ENCODE results near the gene KCNMB2. TPM values are rescaled to one million over a fixed set of nuclear protein-coding genes. Genes with fewer than 3 reads are reported as not detected.
"Not testable (repeated sequence)": the region's sequence is repeated elsewhere in the genome, so short reads cannot be mapped to it uniquely, and the experiment has no call there.

Gene KCNMB2
- total RNA-seq, 1 donor: not detected

DNA sequence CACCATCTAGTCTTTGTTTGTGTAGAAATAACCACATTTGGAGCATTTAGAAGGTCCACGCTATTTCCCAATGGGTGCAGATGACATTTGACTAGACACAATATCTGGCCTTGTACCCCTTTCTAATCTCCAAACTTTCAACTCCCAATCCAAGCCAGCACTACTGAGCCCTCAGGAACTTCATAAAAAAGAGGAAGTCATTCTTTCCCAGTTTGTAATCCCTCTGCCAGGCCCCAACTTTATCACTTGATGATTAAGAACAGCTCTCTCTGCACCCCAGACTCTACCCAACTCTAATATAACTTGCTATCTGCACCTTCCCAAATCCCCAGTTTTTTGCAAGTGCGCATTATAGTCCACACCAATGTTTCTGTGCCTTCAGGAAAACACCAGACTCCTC is 170.2 kb downstream of the KCNMB2 start:
- Histone ChIP-seq H3K4me3 (ENCODE audit: low read length) (no peak overlapping the region), H3K9me3 (ENCODE audit: low read depth, low read length) (no peaks in the 10 kb centered on the region)

DNA sequence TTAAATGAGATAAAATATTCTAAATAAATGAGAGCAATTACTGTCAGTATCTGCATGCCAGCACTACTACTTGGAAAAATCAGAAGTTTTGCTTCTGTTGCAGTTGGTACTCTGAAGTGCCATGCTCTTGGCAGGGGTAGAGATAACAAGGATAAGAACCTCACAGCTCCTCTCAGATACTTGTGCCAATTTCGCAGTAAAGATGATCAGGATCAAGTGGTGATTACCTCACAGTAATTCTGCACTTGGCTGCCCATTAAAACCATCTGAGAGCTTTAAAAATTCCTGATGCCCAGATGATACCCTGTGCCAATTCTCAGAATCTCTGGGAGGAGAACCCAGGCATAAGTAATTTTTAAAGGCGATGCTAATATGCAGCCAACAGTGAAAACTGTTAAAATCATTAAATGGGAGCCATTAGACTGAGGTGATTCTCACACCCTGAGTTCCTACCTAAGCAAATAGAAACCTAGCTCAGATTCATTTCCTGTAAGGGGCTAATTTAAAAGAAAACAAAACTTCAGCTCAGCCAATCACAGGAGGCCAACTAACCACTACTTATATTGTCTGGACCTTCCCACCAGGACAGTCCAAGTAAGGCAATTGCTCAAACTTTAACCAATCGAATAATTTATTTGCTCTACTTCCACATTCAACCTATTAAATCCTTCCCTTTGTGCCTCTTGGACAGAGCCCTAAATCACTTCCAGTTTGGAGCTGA is 171.2 kb downstream of the KCNMB2 start:
- Histone ChIP-seq H3K4me1 (ENCODE audit: insufficient read depth, low read length) (no peaks in the 10 kb centered on the region), H3K27me3 (ENCODE audit: insufficient read depth, low read length) (no peaks in the 10 kb centered on the region)

More for the DNA sequence above, 170.2 kb downstream of the KCNMB2 start:
- no peaks in the 10 kb centered on the region for H3K27me3 ChIP-seq (ENCODE audit: insufficient read depth, low read length)
- no peaks in the 10 kb centered on the region for H3K4me1 ChIP-seq (ENCODE audit: insufficient read depth, low read length)

DNA sequence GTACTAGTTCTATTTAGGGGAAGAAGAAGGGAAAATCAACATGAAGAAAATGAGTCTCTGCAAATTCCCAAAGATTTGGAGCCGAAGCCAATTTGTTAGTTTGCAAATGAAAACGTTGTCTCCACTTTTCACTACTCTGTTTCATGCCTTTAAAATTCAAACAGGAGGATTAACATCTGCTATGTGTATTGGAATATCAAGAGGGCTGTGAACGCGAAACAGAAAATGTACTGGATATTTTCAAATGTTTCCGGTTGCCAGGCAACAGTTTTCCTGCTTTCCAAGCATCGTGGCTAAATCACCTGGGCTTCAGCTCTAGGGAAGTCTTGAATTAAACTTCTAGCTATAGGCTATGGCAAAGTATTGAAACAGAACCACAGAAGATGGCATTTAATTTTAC is 172.8 kb downstream of the KCNMB2 start:
- H3K4me1 ChIP-seq (ENCODE audit: insufficient read depth, low read length): no peaks in the 10 kb centered on the region
- no peak overlapping the region for H3K4me3 ChIP-seq (ENCODE audit: low read length)

More for the DNA sequence above, 171.2 kb downstream of the KCNMB2 start:
- no peak overlapping the region for H3K4me3 ChIP-seq (ENCODE audit: low read length)
- no peaks in the 10 kb centered on the region for H3K9me3 ChIP-seq (ENCODE audit: low read depth, low read length)

DNA sequence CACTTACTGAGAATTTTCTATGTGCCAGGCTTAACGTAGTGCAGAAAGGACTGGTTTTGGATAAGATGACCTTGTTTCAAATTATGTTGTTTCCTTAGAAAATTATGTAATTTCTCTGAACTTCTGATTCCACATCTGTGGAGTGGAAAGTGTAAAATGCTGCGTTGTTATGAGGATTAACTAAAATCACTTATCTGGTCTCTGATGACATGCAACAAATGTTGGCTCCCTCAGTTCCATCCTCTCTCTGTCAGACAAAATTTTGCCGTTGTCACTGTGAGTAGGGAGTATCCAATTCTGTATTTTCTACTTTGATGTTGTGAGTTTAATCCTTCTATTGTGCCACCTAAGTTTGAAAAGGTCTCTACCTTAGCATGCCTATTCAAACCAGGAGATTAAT is 175.5 kb downstream of the KCNMB2 start:
- Histone ChIP-seq H3K9me3 (ENCODE audit: low read depth, low read length) (no peaks in the 10 kb centered on the region), H3K27me3 (ENCODE audit: insufficient read depth, low read length) (no peaks in the 10 kb centered on the region), H3K4me1 (ENCODE audit: insufficient read depth, low read length) (no peaks in the 10 kb centered on the region), H3K4me3 (ENCODE audit: low read length) (no peak overlapping the region)

More for the DNA sequence above, 172.8 kb downstream of the KCNMB2 start:
- no peaks in the 10 kb centered on the region for H3K9me3 ChIP-seq (ENCODE audit: low read depth, low read length)
- H3K27me3 ChIP-seq (ENCODE audit: insufficient read depth, low read length): no peaks in the 10 kb centered on the region

DNA sequence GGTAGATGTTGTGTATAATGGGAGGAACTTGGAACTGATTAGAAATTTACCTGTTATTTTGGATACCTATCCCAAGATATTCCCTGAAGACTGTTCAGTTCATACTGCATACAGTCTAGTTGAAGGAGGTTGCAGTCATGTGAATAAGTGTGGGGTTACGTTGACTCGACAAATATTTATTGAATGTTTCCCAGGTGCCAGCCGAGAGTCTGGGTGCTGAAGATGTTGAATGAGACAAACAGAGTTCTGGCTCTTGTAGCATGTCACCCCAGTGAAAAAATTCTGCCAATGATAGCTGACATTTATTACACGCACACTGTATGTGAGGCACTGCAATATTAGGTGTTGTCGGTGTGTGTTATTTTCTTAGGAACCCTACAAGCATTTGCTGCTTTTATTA is 176.0 kb downstream of the KCNMB2 start:
- Histone ChIP-seq H3K4me3 (ENCODE audit: low read length) (no peak overlapping the region), H3K27me3 (ENCODE audit: insufficient read depth, low read length) (no peaks in the 10 kb centered on the region), H3K9me3 (ENCODE audit: low read depth, low read length) (no peaks in the 10 kb centered on the region), H3K4me1 (ENCODE audit: insufficient read depth, low read length) (no peaks in the 10 kb centered on the region)

DNA sequence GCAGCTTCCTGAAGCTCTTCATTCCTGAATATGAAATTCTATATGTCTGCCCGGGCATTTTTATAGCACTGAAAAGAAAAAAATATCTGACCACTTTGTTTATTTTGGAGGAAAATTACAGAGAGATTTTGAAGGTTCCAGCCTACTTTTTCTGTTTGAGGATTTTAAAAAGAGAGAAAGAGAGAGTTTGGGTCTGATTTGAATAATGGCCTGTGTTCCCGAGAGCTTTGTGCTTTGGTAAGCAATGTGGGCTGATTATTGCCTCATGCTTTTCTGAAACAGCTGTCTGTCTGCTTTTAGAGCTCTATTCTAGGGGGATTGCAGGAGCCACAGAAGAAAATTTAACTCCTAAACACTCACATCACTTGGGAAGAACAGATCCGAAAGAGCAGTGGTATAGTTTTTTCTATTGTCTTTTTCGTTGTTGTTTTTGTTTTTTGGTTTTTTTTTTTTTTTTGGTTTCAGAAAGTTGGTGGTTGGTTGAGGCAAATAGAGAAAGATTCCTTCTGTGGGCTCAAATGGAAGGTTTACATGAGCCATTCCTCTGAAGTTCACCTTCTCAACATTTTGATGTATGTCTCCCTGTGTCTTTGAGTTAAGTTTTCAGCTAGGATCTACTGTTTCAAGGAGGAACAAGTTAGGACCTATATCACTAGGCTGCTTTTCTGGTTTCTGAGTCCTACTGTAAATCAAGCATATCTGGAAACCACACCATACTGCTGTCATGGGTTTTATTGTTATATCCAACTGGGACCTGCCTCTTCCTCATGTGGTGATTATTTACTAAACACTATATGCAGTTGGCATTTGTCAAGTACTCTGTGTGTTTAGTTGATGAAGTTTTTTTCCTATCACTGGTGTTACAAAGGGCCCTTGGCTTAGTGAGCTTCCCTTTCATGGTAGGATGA is 178.9 kb downstream of the KCNMB2 start:
- Histone ChIP-seq H3K4me1 (ENCODE audit: insufficient read depth, low read length) (no peaks in the 10 kb centered on the region), H3K4me3 (ENCODE audit: low read length) (no peak overlapping the region), H3K9me3 (ENCODE audit: low read depth, low read length) (no peaks in the 10 kb centered on the region), H3K27me3 (ENCODE audit: insufficient read depth, low read length) (no peaks in the 10 kb centered on the region)

DNA sequence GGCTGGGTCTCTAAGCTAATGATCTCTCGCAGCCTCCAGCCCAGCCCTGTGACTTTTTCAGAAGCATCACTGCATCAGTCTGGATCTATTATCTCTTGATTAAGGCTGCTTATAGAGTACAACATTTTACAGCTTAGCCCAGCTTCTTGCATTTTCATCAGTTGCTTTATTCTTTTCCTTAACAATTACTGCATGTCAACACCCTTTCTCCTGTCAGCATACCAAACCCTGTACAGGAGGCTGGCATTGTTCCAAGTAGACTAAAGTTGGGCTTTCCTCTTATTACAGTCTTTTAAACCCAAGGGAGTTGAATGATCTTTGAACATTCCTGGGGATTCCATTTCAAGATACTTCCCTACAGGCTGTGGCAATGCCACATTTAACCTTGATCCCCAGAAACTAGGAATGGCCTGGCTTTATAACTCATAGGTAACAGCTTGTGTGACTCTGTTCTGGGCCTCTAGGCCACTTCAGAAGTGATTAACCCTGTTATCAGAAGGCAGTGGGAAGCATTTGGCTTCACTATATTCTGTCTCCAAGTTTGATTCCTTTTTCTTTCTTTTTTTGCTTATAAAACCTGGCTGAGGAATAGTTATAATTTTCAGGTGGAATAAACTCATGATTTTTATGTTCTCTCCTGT is 182.9 kb downstream of the KCNMB2 start:
- Histone ChIP-seq H3K4me1 (ENCODE audit: insufficient read depth, low read length) (no peaks in the 10 kb centered on the region), H3K4me3 (ENCODE audit: low read length) (no peak overlapping the region), H3K27me3 (ENCODE audit: insufficient read depth, low read length) (no peaks in the 10 kb centered on the region), H3K9me3 (ENCODE audit: low read depth, low read length) (no peaks in the 10 kb centered on the region)

DNA sequence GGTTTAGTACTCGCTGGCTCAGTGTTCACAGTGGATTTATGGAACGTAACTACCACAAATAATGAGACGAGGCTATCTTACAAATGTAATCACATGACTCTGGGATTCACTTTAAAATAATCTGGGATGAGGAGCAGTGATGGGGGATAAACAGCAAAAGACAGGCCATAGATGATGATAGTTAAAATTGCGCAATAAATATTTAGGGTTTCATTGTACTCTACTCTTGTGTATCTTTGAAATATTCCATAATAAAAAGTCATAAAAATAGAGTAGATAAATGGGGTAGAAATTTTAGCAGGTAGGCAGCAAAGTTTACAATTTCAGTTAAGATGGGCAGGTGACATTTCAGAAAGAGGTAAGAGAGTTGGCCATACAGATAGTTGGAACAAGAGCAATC is 196.6 kb downstream of the KCNMB2 start:
- Histone ChIP-seq H3K4me1 (ENCODE audit: insufficient read depth, low read length) (no peaks in the 10 kb centered on the region), H3K27me3 (ENCODE audit: insufficient read depth, low read length) (no peaks in the 10 kb centered on the region), H3K9me3 (ENCODE audit: low read depth, low read length) (no peaks in the 10 kb centered on the region), H3K4me3 (ENCODE audit: low read length) (no peak overlapping the region)

DNA sequence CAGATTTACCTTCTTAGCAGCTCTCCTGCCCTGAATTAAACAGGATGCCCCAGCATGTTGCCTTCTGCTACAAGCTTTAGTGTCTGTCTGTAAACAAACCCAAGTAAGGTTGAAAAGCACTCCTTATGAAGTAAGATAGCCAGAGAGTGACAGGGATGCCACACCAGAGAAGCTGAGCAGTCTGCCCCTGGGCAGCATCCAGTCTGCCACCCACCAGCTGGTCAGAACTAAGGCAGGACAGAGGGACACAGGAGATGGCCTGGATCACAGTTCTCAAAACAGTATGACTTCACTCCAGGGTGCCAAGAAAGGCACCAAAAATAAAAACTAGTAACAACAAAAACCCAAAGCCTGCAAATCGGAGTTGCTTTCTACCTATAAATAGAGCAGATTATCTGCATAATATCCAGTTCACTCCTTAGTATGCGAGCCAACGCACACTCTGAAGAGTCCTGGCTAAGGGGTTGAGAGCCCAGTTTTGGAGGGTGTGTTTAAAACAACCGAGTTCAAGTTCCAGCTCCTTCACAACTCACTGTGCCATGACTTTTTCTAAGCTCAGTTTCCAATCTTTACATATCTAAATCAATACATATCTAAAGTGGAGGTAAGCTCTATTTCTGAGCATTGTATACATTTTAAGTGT is 198.9 kb downstream of the KCNMB2 start:
- no peaks in the 10 kb centered on the region for H3K9me3 ChIP-seq (ENCODE audit: low read depth, low read length)
- no peak overlapping the region for H3K4me3 ChIP-seq (ENCODE audit: low read length)
- H3K4me1 ChIP-seq (ENCODE audit: insufficient read depth, low read length): no peaks in the 10 kb centered on the region
- no peaks in the 10 kb centered on the region for H3K27me3 ChIP-seq (ENCODE audit: insufficient read depth, low read length)

DNA sequence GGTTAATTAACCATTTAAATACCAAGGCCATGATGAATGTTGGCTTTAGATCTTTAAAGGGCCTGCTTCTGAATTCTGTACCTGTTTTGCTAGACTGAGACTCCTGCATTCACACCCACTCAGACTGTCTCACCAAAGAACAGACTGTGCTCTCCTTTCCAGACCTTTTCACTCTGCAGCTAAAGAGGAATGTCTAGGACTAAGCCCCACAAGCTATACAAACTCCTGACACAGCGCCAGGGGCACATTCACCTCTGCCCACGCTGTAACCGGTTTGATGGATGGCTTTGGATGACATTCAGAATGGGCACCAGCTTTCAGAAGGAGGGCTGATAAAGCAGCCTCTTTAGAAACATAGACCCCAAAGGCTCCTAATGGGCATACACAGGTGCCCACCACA is 200.1 kb downstream of the KCNMB2 start:
- H3K27me3 ChIP-seq (ENCODE audit: insufficient read depth, low read length): no peaks in the 10 kb centered on the region
- no peaks in the 10 kb centered on the region for H3K4me1 ChIP-seq (ENCODE audit: insufficient read depth, low read length)
- H3K9me3 ChIP-seq (ENCODE audit: low read depth, low read length): no peaks in the 10 kb centered on the region
- H3K4me3 ChIP-seq (ENCODE audit: low read length): no peak overlapping the region

DNA sequence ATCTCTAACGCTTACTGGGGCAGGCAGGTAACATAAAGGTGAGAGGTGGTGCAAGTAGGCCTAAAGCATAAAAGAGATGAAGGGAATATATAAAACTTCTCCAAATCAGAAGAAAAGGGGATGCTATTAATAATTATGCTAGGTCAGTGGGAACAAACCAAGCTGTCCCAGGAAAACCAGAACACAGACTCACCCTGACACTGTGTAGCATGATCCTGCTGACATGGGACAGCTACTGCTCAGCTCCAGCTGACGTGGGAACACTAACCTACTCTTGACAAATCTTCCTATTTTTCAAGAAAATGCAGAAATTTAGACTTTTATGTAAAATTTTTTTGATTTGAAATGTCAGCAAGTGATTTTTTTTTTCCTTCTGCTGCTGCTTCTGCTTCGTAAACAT is 203.5 kb downstream of the KCNMB2 start:
- no peaks in the 10 kb centered on the region for H3K27me3 ChIP-seq (ENCODE audit: insufficient read depth, low read length)
- H3K9me3 ChIP-seq (ENCODE audit: low read depth, low read length): no peaks in the 10 kb centered on the region
- H3K4me1 ChIP-seq (ENCODE audit: insufficient read depth, low read length): no peaks in the 10 kb centered on the region
- H3K4me3 ChIP-seq (ENCODE audit: low read length): no peak overlapping the region

DNA sequence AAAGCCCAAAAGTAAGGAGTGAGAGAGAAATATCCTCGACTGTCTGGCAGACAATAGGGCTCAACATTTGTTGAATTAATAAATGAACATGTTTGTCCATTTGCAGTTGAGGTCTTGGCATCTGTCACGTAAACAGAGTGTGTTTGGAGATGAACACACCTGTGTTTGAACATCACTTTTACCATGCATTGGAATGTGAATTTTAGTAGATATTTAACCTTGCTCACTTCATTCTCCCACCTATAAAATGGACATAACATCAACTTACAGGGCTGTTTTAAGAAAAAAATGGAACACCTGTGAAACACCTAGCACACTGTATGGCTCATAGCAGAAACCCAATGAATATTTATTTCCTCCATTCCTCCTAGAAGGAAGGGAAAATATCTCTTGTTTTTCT is 204.8 kb downstream of the KCNMB2 start:
- H3K4me3 ChIP-seq (ENCODE audit: low read length): no peak overlapping the region

DNA sequence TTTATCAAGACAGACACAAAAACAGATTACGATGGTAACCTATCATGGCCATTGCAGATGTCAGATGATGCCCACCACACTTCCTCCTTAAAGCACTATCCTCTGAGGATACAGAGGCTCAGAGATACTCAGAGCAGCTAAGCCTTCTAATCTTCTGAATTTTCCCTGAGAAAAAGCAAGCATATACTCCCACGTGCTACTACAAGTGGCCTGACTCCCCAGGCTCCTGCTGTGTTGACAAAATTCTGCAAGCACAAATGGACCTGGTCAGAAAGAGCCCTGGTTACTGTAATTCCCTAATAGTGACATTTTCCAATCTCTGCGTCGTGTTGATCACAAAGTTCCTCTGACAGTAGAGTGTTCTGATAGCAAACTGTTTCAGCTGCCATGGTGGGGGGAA is 207.1 kb downstream of the KCNMB2 start:
- H3K4me3 ChIP-seq (ENCODE audit: low read length): no peak overlapping the region
- H3K27me3 ChIP-seq (ENCODE audit: insufficient read depth, low read length): no peaks in the 10 kb centered on the region
- no peaks in the 10 kb centered on the region for H3K9me3 ChIP-seq (ENCODE audit: low read depth, low read length)
- H3K4me1 ChIP-seq (ENCODE audit: insufficient read depth, low read length): no peaks in the 10 kb centered on the region

More for the DNA sequence above, 204.8 kb downstream of the KCNMB2 start:
- no peaks in the 10 kb centered on the region for H3K4me1 ChIP-seq (ENCODE audit: insufficient read depth, low read length)
- no peaks in the 10 kb centered on the region for H3K9me3 ChIP-seq (ENCODE audit: low read depth, low read length)
- no peaks in the 10 kb centered on the region for H3K27me3 ChIP-seq (ENCODE audit: insufficient read depth, low read length)

DNA sequence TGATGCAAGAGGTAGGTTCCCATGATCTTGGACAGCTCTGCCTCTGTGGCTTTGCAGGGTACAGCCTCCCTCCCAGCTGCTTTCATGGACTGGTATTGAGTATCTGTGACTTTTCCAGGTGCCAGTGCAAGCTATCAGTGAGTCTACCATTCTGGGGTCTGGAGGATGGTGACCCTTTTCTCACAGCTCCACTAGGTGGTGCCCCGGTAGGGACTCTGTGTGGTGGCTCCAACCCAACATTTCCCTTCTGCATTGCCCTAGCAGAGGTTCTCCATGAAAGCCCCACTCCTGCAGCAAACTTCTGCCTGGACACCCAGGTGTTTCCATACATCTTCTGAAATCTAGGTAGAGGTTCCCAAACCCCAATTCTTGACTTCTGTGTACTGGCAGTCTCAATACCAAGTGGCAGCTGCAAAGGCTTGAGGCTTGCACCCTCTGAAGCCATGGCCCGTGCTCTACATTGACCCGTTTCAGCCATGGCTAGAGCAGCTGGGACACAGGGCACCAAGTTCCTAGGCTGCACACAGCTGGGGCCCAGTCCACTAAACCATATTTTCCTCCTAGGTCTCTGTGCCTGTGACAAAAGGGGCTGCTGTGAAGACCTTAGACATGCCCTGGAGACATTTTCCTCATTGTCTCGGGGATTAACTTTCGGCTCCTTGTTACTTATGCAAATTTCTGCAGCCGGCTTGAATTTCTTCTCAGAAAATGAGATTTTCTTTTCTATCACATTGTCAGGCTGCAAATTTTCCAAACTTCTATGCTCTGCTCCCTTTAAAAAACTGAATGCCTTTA is 209.8 kb downstream of the KCNMB2 start:
- not testable (repeated sequence) for H3K4me1 ChIP-seq (ENCODE audit: insufficient read depth, low read length); H3K9me3 ChIP-seq (ENCODE audit: low read depth, low read length); H3K27me3 ChIP-seq (ENCODE audit: insufficient read depth, low read length); H3K4me3 ChIP-seq (ENCODE audit: low read length)

Measured in mononuclear cell (primary cell).